ENCODE data around the gene ELMO3. TPM values are rescaled to one million over a fixed set of nuclear protein-coding genes. Genes with fewer than 3 reads are reported as not detected.

The ELMO3 gene
- 1 to 10 TPM; 5.5 to 5.8 TPM for total RNA-seq

- ChIA-PET CTCF (interaction anchor here (1.5 to 2.1 kb wide), 2 partner anchors 9 to 250 kb away, joined by 3 to 7 read pairs; no protein-coding TSS in a partner anchor), POLR2A (no interaction called here)
These were observed at the start of gene ELMO3 for GRCh38 chr16:67199011-67199807. Gene ELMO3 (plus strand): TSS chr16:67199131. CDS start chr16:67199327, 196 bp downstream.

GRCh38 chr16:67149276-67150046 is 49.5 kb upstream of the ELMO3 start:
- POLR2A ChIA-PET: no interaction called here
- CTCF ChIA-PET: interaction anchor here (0.6 to 2.2 kb wide), 3 partner anchors 21 to 159 kb away, joined by 3 to 13 read pairs (median 3); partner anchors contain the start of gene NOL3

- CTCF ChIA-PET: interaction anchor here (0.7 to 2.2 kb wide), 7 partner anchors 25 to 174 kb away, joined by 3 to 13 read pairs (median 4); no protein-coding TSS in a partner anchor
- POLR2A ChIA-PET: interaction anchor here (1.3 kb wide), 1 partner anchor 133 kb away, joined by 3 read pairs; no protein-coding TSS in a partner anchor
These were observed 48.7 kb upstream of the ELMO3 start for GRCh38 chr16:67150047-67150832.

- POLR2A ChIA-PET: interaction anchor here (1.3 kb wide), 1 partner anchor 133 kb away, joined by 3 read pairs; no protein-coding TSS in a partner anchor
- CTCF ChIA-PET: interaction anchor here (0.8 to 2.2 kb wide), 10 partner anchors 13 to 189 kb away, joined by 3 to 13 read pairs (median 3); no protein-coding TSS in a partner anchor
These were observed 48.0 kb upstream of the ELMO3 start, which contains the start of gene B3GNT9 for GRCh38 chr16:67150833-67151396. Gene B3GNT9 (minus strand): TSS chr16:67150998. CDS start chr16:67150485, 513 bp downstream.

DNA sequence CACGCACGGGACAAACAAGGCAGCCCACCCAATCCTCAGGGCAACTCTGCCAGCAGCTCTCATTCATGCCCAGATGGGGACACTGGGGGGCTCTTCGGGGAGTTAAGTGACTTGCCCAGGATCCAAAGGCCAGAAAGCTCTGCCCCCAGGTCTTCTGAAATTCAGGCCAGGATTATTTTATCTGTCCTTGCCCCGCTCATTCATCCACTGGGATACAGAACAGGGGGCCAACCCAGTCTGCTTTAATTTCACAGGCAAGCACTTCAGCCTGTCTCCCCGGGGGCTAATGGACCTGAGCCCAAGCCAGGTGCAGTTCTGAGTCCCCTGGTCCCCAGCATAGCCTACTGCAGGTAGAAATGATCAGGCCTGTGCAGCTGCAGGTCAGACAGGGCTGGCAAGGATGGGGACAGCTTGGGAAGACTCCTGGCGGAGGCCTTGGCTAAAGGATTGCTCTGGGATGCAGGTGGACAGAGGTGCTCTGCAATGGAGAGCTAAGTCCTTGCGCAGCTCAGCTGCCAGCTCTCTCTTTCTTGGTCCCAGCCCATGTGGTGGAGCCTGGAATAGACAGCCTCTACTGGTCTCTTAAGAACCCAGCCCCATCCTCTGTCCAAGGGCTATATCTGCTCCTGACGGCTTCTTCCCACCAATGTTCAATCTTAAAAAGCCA is 47.4 kb upstream of the ELMO3 start:
- CTCF ChIA-PET: interaction anchor here (0.8 to 2.2 kb wide), 10 partner anchors 11 to 189 kb away, joined by 3 to 13 read pairs (median 3); no protein-coding TSS in a partner anchor
- POLR2A ChIA-PET: interaction anchor here (1.3 kb wide), 1 partner anchor 134 kb away, joined by 3 read pairs; no protein-coding TSS in a partner anchor

DNA sequence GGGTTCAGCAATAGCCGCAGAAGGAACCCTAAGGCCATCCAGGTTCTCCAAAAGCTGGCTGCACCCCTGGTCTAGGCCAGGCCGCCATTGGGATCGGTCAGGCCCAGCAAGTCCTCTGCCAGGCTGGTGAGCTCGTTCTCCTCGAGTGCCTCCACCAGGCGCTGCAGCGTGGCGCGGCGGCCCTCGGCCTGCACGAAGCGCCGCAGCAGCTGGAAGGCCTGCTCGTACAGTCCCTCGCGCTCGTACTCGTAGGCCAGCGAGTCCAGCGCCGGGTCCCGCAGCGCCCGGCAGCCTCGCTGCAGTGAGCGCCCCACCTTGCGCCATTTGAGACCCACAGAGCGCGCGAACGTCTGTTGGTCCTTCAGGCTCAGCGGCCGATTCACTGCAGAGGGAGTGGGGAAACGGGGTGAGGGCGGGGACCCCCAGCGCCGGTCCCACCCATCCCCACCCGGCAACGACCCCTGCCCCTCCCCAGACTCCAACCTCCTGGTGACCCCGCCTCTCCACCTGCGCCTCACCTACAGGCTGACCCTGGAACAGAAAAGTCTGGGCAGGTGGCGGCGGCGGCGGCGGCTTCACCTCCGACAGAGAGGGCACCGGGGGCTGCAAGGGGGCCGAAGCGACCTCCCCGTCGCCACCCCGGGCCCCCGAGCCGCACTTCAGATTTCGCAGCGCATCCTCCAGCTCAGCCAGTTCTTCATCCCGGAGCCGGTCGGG is 44.2 kb upstream of the ELMO3 start:
- ChIA-PET POLR2A (interaction anchor here (0.9 to 1.2 kb wide), 2 partner anchors 11 to 136 kb away, joined by 5 to 8 read pairs; no protein-coding TSS in a partner anchor), CTCF (interaction anchor here (0.7 to 5.8 kb wide), 52 partner anchors 9 to 274 kb away, joined by 3 to 63 read pairs (median 5); partner anchors contain the start of genes CBFB, CES3, CES4A and E2F4)

DNA sequence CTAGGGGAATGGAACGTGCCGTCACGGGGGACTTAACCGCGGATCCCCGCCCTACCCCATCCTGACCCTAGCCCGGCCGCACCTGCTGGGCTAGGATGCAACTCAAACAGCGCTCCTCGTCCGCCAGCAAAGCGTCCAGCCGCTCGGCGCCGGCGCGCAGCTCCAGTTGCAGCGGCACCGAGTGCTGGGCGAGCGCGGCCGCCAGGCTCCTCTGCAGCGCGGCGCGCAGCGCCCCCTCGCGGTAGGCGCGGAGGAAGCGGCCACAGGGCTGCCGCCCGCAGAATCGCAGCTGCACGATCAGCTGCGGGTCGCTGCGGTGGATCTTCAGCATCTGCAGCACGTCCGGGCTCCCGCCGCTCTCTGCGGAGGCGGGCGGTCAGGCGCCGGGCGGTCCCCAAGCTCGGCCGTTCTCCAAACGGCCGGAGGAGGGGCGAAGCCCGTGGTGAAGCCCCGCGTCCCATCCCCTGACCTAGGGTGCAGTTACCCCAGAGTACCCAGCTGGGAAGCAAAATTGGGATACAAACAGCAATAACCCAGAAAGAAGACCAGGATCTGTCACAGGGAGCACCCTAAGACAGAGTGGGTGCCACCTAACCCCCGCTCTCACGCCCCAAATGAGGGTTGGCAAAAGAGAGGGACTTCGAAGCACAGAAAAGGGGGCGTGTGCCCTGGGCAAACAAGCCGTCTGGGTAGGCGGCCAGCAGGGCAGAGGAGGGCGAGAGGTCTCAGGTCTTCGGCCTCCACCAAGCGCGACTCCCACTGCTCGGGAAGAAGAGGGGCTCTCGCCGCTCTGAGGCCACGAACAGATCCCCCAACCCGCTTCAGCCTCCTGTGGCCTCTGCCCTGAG is 43.4 kb upstream of the ELMO3 start:
- ChIA-PET POLR2A (interaction anchor here (0.6 to 1.2 kb wide), 3 partner anchors 11 to 137 kb away, joined by 3 to 8 read pairs (median 5); no protein-coding TSS in a partner anchor), CTCF (interaction anchor here (0.6 to 5.8 kb wide), 54 partner anchors 8 to 211 kb away, joined by 3 to 63 read pairs (median 5); partner anchors contain the start of genes CBFB, CES4A, E2F4 and EXOC3L1)

DNA sequence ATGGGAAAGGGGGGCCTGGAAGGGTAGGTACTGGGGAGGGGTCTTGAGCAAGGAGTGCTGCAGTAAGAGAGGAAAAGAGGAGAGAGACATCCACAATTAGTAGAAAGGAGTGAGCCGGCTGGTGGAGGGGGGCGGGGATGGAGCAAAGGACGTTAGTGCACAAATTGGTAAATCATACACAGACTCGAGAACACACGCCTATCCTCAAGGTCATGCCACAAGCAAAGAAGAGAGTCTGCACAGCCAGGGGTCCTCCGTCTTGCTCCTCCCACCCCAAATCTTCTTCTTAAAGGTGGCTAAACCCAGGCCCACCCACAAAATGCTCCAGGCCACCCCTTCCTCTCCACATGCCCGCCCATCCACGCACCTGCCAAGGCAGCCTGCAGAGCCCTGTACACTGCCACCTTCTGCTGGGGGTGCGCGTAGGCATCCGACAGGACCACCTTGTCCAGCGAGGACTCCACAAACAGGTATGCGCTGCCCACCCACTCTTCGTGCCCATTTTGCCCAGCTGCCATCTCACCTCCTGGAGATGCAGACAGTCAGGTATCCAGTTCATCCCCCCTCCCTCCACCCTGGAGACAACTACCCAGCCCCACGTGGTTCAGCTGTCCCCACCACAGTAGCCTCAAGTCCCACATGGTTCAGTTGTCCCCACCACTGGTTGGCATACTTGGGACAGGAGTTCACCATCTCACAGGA is 42.6 kb upstream of the ELMO3 start:
- CTCF ChIA-PET: interaction anchor here (0.6 to 5.8 kb wide), 21 partner anchors 14 to 212 kb away, joined by 3 to 63 read pairs (median 5); partner anchors contain the start of genes CES4A, EXOC3L1 and NOL3
- POLR2A ChIA-PET: no interaction called here

GRCh38 chr16:67157106-67157748 is 41.7 kb upstream of the ELMO3 start:
- CTCF ChIA-PET: interaction anchor here (0.6 to 5.8 kb wide), 11 partner anchors 13 to 204 kb away, joined by 3 to 63 read pairs (median 5); partner anchors contain the start of gene NOL3
- POLR2A ChIA-PET: no interaction called here

DNA sequence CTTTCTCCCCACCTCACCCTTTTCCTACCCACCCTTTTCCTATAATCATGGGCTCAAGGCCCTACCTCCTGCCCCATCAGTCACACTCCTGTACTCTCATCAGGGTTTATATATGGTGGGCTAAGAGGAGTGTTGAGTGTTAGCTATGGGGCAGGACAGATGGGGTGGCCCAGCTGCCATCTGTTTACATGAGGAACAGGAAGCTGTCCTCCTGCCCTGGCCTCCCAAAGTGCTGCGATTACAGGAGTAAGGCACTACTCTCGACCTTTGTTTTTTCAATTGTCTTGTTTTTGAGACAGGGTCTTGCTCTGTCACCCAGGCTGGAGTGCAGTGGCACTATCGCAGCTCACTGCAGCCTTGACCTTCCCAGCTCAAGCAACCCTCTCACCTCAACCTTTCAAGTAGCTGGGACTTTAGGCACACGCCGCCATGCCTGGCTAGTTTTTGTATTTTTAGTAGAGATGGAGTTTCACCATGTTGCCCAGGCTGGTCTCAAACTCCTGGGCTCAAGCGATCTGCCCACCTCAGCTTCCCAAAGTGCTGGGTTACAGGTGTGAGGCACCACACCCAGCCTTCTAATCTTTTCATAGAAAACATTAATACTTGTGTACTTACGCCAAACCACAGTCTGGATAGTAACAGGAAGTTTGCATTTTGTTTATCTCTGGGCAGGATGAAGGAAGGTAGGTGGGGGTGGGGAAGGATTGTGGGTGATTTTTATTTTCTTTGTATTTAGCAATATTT is 40.9 kb upstream of the ELMO3 start:
- ChIA-PET POLR2A (interaction anchor here (0.6 to 2.6 kb wide), 6 partner anchors 13 to 284 kb away, joined by 4 to 14 read pairs (median 6); partner anchors contain the start of gene NOL3), CTCF (interaction anchor here (1.0 to 5.8 kb wide), 7 partner anchors 12 to 200 kb away, joined by 3 to 63 read pairs (median 7); partner anchors contain the start of gene NOL3)

DNA sequence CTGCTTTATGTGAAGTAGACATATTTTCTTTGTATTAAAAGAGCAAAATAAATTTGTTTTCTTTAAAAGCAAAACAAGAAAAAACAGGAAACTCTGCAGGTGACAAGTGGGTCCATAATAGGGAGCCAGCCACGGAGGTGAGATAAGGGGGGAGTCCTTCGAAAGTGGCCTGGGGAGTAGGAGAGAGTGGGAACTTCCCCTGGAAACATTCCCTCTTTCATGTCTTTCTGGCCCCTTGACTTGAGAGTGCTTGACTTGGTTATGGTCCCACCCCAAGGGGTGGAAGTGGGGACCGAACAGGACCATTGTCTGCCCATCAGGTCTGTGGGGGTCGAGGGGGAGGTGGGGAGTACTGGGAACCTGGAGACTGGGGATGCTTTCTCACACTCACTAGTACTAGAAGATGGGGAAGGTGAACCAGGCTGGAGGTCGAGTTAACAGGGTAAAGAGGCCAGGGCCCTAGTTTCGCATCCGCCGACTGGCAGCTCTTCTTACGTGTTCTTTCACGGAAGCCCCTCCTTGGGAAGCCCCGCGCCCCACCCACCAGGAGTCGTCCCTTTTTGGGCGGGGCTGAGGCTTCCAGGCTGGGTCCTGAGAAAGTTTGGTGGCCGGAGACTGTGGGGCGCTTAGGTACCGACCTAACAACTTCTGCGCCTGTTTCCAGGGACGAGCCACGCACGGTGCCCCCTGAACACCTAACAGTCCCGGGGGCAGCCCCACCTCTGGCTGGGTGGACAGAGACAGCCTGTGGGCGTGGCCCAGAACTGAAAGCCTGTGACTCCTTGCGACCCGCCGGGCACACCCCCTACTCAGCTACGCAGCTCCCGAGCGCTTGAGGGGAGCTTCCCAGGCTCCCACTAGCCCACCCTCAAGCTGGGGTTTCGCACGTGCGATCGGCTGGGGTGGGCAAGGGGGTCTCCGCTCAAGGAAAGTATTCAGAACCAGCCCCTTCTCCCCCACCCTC is 40.0 kb upstream of the ELMO3 start:
- ChIA-PET CTCF (interaction anchor here (0.6 to 5.8 kb wide), 5 partner anchors 16 to 222 kb away, joined by 3 to 63 read pairs (median 5); no protein-coding TSS in a partner anchor), POLR2A (interaction anchor here (0.6 to 2.6 kb wide), 7 partner anchors 12 to 284 kb away, joined by 3 to 14 read pairs (median 5); partner anchors contain the start of gene NOL3)

- POLR2A ChIA-PET: interaction anchor here (0.5 kb wide), 1 partner anchor 229 kb away, joined by 3 read pairs; no protein-coding TSS in a partner anchor
These were observed 37.3 kb upstream of the ELMO3 start for GRCh38 chr16:67161595-67162058.

More at GRCh38 chr16:67161595-67162058, 37.3 kb upstream of the ELMO3 start:
- CTCF ChIA-PET: interaction anchor here (1.2 to 4.1 kb wide), 5 partner anchors 9 to 183 kb away, joined by 5 to 26 read pairs (median 6); partner anchors contain the start of gene NOL3

All from activated CD8-positive, alpha-beta memory T cell treated with anti-CD3 and anti-CD28 coated beads for 36 hours (primary cell).